ENCODE results near the gene MRTFB. TPM values are rescaled to one million over a fixed set of nuclear protein-coding genes. Genes with fewer than 3 reads are reported as not detected.

The MRTFB gene
- total and polyA plus RNA-seq, 2 experiments from 2014 or later = 13.9 to 22.2 TPM

GRCh38 chr16:14117051-14117450, 45.9 kb downstream of the MRTFB start:
- H3K27ac ChIP-seq (ENCODE audit: low read depth) = no peak overlapping the region
- H3K36me3 Mint-ChIP-seq (ENCODE audit: low read depth) = no peaks in the 10 kb centered on the region
- peaks cover 23% of the 10 kb centered on the region for H4K20me1 ChIP-seq (replicated peaks; ENCODE audit: insufficient read depth)
- H3K9me2 ChIP-seq (ENCODE audit: insufficient read depth) = no peaks in the 10 kb centered on the region
- H3K4me1 ChIP-seq (ENCODE audit: insufficient read depth) = no peaks in the 10 kb centered on the region
- no peak overlapping the region for H3K4me3 ChIP-seq
- peaks cover 63% of the 10 kb centered on the region for H3K79me2 ChIP-seq (replicated peaks; ENCODE audit: insufficient read depth)
- H3F3A ChIP-seq (replicated peaks; ENCODE audit: low read depth) = no peaks in the 10 kb centered on the region
- no peaks in the 10 kb centered on the region for H3K36me3 ChIP-seq (ENCODE audit: insufficient read depth)
- H2AFZ ChIP-seq = no peak overlapping the region
- H3K27me3 Mint-ChIP-seq (ENCODE audit: insufficient read depth, low read depth, poor library complexity) = peaks cover 4% of the 10 kb centered on the region
- DNase-seq (ENCODE audit: low spot score) (no peak), ATAC-seq (no peak)
- H3K9me3 Mint-ChIP-seq = no peaks in the 10 kb centered on the region
- TF ChIP-seq NANOG (IDR thresholded peaks at IDR 0.05; ENCODE audit: borderline replicate concordance) = no peak
- TF ChIP-seq ETS1 (IDR thresholded peaks at IDR 0.05) = no peak
- TF ChIP-seq REST (IDR thresholded peaks at IDR 0.05; ENCODE audit: unreplicated experiment) = no peak
- no peak for TF ChIP-seq EZH2 (IDR thresholded peaks at IDR 0.05; ENCODE audit: low read depth, unreplicated experiment)
- TF ChIP-seq ZNF462 (CRISPR knock-in tag; IDR thresholded peaks at IDR 0.05) = no peak
- TF ChIP-seq POLR2AphosphoS5 (IDR thresholded peaks at IDR 0.05; ENCODE audit: low read depth) = no peak
- TF ChIP-seq CREB1 (CRISPR knock-in tag; IDR thresholded peaks at IDR 0.05; ENCODE audit: low read depth) = no peak
- no peak for TF ChIP-seq STAT1 (IDR thresholded peaks at IDR 0.05; ENCODE audit: unreplicated experiment)
- TF ChIP-seq JUNB (IDR thresholded peaks at IDR 0.05; ENCODE audit: unreplicated experiment) = no peak
- no peak for TF ChIP-seq EZH2phosphoT487 (IDR thresholded peaks at IDR 0.05; ENCODE audit: unreplicated experiment)
- no peak for TF ChIP-seq CTCF (conservative IDR thresholded peaks at IDR 0.05; ENCODE audit: low read depth in 2 of 2)
- H3K27me3 ChIP-seq (ENCODE audit: insufficient read depth) = no peaks in the 10 kb centered on the region
- H3K27ac Mint-ChIP-seq = no peak overlapping the region
- H3K4me2 ChIP-seq = no peak overlapping the region
- H3K4me3 Mint-ChIP-seq = no peak overlapping the region
- peaks cover 2% of the 10 kb centered on the region; the same call in 2 of the 3 replicates for H3K4me1 Mint-ChIP-seq
